GM19240 (cell line): ENCODE data around the gene ZNF892.
A peak's percentile ranks its signal among the peaks of the same experiment; 100 is the strongest.
"Not testable (repeated sequence)": the region's sequence is repeated elsewhere in the genome, so short reads cannot be mapped to it uniquely, and the experiment has no call there.

Source experiments
- DNase-seq: peaks from one replicate; pipeline ENCODE4 v3.0.0; 2011; ENCODE audit warnings: low spot score; ENCODE audit not compliant: insufficient read length

Gene ZNF892

DNA sequence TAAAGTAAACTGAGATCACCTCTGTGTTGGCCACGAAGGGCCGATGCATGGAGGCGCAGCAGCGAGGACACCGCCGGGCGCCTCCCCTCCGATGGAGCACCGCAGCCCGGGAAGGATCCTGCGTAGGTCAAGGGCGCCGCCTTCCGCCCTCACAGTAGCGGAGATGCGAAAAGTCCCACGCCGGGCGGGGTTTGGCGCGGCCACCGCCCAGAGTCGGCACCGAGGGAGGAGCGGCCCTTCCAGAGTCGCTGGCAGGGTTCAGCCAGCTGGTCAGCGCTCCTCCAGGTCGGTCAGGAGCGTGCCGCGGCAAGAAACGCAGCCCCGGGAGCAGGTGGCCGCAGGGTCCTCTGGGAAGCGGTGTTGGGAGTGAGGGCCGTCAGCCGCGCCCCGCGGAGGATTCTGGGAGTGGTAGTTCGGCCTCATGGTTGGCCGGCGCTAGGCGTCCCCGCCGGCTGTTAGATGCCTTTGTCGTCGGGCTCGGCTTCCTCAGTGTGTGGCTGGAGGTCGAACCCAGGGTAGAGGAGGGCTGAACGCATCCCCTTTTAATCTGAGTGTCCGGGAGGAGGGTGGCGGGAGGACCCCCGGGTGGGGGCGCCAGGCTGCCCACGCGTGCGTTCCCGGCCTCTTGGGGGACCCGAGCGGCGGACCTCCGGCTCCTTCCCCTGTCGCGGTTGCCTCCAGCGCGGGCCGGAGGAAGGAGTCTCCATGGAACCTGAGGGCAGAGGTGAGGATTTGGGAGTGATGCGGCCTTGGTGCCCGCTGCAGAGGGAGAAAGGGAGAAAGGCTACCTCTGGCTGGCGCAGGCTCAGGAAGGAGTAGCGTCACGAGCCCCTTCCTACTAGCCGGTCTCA is at the start of gene ZNF892:
TSS of gene ZNF892 (plus strand) at position 411 of the 851 bp plus-strand sequence. CDS start at position 706, 295 bp downstream.
- DNase-seq, result peak; percentile 89

DNA sequence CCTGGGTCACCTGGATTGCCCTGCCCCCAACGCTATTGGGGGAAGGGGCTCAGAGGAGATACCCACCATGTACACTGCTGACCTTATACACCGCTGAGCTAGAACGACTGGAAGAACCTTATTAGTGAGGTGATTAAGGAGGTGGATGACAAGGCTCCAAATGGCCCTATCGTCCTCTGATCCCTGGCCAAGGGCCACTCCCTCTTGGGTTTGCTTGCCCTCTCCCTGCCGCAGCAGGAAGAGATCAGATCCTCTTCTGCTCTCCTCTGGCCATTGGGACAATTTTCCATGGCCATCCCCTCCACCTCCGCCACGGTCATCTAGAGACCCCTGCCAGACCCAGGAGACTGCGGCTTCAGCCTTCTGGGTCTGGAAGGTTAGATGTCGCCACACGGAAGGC is 48.9 kb upstream of the ZNF892 start:
- no peak for DNase-seq

DNA sequence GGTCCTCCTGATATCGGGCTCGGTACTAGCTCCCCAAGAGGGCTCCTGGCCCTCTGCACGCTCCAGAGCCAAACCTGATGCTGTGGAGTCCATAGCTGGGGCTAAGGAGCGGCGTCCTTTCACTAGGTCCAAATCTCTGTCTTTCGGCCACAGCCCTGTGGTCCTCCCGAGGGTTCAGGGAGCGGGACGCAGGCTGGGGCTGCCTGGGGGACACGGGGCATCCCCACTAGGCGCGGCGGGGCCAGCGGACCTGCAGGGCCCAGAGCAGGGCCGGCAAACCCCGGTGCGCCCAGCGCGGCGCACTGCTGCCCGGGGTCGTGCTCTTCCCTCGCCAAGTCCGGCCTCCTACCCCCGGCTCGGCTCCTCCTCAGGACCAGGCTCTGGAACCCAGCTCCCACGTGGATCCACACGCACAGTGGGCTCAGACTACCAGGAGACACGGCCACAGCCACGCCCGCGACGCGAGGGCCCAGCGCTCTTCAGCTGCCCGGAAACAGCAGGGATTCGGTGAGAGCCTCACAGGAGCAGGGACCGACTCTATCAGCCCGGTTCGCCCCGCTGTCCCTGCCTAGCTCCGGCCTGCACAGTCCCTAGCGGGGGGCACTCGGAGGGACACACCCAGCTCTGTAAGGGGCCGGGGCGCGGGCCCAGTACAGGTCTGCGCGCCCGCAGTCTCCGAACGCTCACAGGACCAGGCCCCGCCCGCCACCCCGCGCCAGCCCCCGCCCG is 48.3 kb upstream of the ZNF892 start:
- DNase-seq, result peak; percentile 27

DNA sequence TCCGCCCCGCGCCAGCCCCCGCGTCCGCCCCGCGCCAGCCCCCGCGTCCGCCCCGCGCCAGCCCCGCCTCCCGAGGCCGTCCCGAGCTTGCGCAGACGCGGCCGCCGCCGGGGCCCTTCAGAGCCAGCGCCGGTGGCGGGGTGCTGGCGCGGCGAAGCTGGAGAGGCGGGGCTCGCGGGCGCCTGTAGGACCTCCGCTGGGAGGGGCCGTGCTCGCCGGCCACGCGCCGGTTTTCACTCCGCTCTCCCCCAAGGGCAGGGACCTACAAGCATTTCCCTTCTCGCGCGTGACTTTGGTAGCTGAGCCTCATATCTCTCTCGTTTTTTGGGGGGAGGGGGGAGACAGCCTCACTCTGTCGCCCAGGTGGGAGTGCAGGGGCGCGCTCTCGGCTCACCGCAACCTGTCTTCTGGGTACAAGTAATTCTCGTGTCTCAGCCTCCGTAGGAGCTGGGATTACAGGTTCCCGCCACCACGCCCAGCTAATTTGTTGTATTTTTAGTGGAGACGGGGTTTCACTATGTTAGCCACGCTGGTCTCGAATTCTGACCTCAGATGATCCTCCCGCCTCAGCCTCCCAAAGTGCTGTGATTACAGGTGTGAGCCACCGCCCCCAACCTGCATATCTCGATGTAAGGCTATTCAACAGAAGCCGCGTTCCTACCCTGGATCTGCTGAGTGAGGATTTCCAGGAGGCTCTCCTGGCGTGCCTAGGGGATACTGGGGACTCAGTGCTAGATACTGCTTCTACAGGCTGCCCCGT is 47.5 kb upstream of the ZNF892 start, which contains the start of gene ZNF514:
TSS of gene ZNF514 (minus strand) at position 159 of the 760 bp plus-strand sequence. CDS start 6,595 bp downstream, outside the sequence.
- DNase-seq, result peak; percentile 62

DNA sequence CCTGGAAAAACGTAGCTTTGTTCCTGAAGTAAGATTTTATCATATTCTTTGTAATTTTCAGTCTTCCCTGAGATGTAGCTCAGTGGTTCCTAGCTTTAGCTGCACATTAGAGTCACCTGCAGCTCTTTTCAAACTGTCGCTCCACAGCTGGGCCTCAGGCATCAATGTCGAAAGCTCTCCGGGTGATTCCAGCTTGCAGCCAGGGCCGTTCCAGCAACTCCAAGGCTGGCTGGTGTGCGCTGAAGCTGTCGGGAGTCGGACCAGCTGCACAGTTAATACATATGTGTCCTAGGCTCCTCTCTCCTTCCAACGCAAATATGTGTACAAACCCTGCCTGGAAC is 42.3 kb upstream of the ZNF892 start:
- DNase-seq, result no peak

DNA sequence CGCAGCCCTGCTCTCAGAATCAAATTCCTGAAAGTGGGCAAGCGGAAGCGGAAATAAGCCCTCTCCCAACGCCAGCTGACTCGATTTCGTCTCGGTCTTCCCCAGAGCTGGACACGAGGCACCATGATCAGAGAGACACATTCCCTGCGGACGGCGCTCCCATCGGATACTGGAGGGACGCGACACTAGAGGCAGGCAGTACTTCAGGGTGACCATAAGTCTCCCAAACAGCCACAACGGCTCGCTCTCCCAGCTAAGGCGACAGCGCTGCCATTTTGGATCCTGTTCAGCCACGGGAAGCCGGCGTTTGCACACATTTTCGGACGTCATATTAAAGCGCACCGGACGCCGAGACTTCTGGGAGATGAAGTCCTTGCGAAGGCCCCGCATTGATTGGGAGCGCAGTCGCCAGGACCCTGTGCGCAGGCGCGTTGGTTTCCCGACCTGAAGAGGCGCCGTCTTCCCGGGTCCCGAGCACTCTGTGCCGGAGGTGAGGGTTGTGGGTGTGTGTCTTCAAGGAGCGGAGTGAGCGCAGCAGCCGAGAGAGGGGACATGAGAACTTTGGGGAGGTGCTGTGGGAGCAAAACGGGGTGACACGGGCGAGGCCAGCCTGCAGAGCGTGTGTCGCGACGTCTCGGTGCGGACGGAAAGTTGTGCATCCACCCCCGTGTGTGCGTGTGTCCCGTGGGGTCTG is 41.8 kb upstream of the ZNF892 start, which contains the start of gene ZNF2:
TSS of gene ZNF2 (plus strand) at position 439 of the 694 bp plus-strand sequence. CDS start 10,418 bp downstream, outside the sequence.
- peak; percentile 97 for DNase-seq

DNA sequence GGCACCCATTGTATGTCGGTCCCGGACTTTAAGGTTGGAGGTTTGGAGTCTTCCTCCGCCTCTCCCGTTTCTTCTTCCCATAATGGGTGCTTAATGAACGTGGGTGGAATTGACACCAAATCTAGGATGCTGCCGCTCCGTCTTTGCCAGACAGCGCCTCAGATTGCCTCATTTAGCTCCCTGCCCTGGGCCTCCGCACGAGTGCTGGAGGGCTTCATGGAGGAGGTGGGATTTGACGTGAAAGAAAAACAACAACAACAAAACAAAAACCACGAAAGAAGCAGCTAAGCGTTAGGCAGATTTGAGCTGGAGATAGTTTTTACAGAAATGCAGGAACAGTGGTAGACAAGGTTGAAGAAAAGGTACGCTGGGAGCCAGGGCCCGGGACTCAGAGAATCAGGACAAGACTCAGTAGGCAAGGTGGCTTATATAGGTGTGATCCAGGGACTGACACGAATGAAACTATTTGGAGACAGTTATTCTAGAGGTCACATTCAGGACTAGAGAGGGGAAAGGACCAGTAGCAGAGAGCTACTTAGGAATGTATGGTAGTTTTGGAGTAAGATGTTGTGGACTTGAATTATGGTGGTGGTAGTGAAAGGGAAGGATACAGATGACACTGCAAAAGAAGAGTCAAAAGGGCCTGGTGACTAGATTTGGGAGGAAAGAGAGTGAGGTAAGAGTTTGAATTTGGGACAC is 41.1 kb upstream of the ZNF892 start:
- no peak for DNase-seq

DNA sequence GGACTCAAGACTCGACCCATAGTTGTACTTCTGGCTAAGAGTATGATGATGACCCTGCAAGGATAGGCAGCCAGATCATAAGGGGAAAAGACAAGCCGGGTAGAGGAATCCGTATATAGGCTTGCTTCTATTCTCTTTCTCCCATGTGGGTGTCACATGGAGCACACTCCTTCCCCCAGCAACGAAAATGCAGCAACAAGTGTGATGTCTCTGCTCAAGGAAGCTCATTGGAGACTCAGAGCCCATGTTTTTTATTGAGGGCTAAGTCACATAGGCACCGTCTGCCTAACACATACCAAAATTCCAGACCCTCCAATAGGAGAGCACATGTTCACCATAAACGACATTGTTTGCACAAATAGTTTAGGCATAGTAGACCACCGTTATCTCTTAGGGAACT is 35.4 kb upstream of the ZNF892 start:
- DNase-seq, result no peak

DNA sequence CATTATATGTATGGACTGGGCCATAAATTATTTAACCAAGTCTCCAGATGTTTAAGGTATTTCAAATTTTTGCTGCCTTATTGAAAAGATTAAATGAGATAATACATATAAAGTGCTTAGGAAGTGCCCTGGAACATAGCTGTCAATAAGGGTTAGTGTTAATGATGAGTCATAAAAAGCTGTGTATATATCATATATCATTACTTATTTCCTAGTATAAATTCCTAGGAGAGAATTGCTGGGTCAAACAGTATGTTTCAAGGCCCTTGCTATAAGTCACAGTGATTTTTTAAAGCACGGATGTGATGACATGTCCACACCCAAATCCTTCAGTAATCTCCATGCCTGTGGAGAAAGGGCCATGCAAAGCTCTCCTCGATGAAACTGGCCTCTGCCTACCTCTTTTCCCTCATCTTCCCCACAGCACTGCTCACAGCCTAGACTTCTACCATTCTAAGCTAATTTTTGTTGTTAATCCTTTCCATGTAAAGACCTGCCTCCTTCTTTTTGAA is 33.2 kb upstream of the ZNF892 start:
- no peak for DNase-seq

DNA sequence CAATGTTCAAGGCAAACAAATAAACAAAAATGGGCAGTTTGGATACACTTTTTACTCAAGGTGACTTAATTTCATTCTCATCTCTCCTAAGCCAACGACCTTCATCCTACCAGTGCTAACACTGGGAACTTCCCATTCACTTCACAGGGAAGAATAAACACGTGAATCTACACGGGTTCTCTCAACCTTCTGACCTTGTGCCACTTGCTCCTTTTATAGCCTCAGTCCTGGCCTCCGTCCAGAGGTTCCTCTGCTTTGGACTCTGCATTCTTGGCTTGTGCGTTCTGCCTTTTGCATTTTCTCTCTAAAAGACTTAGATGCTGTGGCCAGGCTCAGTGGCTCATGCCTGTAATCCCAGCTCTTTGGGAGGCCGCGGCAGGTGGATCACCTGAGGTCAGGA is 27.9 kb upstream of the ZNF892 start:
- no peak for DNase-seq

DNA sequence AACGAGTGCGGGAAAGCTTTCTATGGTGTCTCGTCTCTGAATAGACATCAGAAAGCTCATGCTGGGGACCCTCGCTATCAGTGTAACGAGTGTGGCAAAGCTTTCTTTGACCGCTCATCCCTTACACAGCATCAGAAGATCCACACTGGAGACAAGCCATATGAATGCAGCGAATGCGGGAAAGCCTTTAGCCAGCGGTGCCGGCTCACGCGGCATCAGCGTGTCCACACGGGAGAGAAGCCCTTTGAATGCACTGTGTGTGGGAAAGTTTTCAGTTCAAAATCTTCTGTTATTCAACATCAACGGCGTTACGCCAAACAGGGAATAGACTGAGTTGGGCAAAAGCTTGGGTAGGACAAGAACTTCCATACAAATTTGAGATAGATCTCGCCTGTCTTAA is 25.5 kb upstream of the ZNF892 start:
- no peak for DNase-seq

DNA sequence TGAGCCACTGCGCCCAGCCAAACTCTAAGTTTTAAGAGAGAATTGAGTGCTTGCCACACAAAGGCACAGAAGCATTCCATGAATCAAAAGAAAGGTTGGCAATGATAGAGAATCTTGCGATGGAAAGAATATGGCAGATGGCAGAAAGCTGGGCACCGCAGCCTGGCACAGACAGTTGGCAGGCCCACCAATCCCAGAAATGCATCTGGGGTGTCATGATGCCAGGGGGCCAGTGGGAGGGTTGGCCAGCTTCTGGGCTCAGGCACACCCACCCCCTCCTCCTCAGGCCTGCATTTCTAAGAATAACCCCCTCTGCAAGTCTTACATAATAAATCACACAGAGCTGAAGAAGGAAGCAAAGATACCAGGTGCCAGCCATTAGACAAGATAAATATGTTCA is 22.1 kb upstream of the ZNF892 start:
- no peak for DNase-seq

DNA sequence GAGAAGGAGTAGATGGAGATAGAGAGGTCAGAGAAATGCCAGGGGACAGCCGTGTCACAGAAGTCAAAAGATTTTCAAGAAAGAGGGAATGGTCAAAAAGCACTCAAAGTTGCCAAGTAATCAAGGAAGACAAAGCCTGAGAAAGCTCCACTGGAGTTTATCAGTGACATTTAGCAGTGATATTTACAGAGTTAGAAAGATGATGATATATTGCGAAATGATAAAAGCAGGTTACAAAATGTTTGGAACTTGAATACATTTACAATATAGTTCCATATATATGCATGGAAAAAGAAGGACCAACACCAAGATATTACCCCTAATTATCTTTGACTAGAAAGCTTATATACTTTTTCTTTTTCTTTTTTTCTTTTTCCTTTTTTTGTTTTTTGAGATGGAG is 21.3 kb upstream of the ZNF892 start:
- DNase-seq, result no peak

DNA sequence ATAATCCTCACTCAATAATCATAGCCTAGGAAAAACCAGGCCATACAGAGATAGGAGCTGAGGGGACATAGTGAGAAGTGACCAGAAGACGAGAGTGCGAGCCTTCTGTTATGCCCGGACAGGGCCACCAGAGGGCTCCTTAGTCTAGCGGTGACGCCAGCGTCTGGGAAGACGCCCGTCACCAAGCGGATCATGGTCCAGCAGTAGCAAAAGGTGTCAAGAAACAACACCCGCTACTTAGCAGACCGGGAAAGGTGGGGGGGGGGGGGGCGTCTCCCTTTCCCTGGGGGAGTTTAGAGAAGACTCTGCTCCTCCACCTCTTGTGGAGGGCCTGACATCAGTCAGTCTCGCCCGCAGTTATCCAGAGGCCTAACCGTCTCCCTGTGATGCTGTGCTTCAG is 14.4 kb upstream of the ZNF892 start:
- not testable (repeated sequence) for DNase-seq

DNA sequence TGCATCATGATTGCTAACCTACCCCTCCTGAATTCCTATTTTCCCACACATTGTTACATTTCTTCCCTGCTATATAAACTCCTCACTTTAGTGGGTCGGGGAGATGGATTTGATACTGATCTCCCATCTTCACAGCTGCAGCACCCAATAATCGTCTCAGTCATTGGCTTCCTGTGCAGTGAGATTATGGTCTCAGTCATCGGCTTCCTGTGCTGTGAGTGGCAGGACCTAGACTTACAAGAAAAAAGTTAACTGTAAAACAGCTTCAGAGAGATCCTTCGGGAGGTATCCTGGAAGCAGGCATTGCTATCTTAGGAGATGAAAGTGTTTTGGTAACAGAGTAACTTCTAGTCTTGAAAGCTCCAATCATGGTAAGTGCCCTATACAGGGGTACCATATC is 3.4 kb upstream of the ZNF892 start:
- no peak for DNase-seq

DNA sequence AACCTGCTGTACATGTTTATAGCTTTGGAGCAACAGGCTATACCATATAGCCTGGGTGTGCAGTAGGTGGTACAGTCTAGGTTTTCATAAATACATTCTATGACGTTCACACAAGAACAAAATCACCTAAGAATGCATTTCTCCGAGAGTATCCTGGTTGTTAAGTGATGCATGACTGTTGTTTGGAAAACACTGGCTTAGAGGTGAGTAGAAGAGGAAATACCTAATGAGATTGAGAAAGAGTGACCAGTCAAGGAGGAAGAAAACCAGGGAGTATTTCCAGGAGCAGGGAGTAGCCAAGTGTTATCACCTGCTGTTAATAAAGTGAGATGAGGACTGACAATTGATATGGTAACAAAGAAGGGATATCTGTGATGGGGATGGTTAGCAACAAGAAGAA is 2.9 kb upstream of the ZNF892 start:
- no peak for DNase-seq

DNA sequence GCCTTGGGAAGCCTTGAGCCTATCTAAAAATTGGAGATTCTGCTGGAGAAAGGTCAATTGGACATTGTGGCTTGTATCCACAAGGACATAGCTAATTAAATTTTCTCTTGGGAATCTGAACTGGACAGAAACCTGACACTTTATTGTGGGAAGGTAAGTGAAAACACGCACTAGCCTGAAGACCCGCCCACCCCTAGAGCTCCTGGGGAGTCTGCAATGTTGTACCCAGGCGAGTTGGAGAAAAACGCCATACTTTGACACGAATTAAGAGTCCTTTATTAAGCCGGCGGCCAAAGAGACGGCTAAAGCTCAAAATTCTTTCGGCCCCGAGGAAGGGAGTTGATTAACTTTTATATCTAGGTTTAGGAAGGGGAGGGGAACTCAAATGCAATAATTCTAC is 1.2 kb upstream of the ZNF892 start:
- DNase-seq, result no peak

DNA sequence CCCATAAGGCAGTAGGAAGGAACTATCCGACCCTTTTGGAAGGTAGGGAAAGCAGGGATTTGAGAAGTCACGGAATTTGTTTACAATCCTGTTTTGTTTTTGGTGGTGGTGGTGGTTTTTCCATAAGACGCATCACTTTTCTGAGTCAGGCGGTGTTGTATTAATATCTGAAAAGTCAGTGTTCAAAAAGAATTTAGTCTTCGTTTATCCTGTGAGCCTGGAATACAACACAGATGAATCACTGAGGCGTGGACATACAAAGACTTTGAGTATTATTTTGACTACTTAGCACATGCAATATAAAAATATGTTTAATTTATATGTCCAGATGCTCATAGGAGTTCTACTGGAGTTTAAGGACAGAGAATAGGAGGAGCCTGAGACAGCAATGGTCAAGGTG is 785 bp downstream of the ZNF892 start:
- no peak for DNase-seq

DNA sequence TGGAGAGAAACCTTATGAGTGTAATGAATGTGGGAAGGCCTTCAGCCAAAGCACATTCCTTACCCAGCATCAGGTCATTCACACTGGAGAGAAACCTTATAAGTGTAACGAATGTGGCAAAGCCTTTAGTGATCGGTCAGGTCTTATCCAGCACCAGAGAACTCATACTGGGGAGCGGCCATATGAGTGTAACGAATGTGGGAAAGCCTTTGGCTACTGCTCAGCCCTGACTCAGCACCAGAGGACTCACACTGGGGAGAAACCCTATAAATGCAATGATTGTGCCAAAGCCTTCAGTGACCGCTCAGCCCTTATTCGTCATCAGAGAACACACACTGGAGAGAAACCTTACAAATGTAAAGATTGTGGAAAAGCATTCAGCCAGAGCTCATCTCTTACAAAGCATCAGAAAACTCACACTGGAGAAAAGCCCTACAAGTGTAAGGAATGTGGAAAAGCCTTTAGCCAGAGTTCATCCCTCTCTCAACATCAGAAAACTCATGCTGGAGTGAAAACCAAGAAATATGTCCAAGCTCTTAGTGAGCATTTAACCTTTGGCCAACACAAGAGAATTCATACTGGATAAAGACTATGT is 7.8 kb downstream of the ZNF892 start:
- no peak for DNase-seq

DNA sequence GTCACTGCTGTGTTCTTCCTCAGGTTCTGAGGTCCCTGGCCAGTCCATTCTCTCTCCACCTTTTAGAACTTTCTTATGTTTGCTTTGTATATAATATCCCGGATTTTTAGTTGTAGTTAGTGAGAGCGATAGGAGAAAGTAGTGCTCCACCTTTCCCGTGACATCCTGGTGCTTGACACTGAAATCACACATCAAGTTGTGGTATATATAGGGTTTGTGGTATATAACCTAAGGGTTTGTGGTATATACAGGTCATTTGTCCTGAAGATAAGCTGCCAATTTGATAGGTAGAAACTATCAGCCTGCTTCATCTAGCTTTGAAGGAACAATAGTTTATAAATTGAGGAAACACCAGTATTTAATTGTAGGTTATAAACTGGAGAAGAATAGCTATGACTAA is 13.1 kb downstream of the ZNF892 start:
- DNase-seq, result no peak
